Chondrocyte (in vitro differentiated cells): Measurements from ENCODE around the gene KRT20. TPM values are rescaled to one million over a fixed set of nuclear protein-coding genes. Genes with fewer than 3 reads are reported as not detected.
"Not testable (repeated sequence)": the region's sequence is repeated elsewhere in the genome, so short reads cannot be mapped to it uniquely, and the experiment has no call there.

Experiments
- DNase-seq: peaks from one replicate; pipeline ENCODE4 v3.0.0; 2021; ENCODE audit warnings: mixed read lengths, low spot score
- H3K27ac Mint-ChIP-seq: one replicate; pipeline ENCODE4 v1.8.0; 2021; ENCODE audit warnings: mild to moderate bottlenecking, moderate library complexity, mixed read lengths; ENCODE audit not compliant: unreplicated experiment
- H3K27me3 Mint-ChIP-seq: 2 replicates; pipeline ENCODE4 v1.8.0; 2021; ENCODE audit warnings: low read depth, mixed read lengths
- H3K36me3 Mint-ChIP-seq: 2 replicates; pipeline ENCODE4 v1.8.0; 2021; ENCODE audit warnings: low read depth, mixed read lengths
- H3K4me1 Mint-ChIP-seq: 2 replicates; pipeline ENCODE4 v1.8.0; 2021; ENCODE audit warnings: low read depth, mild to moderate bottlenecking, mixed read lengths
- H3K4me3 Mint-ChIP-seq: one replicate; pipeline ENCODE4 v1.8.0; 2021; ENCODE audit warnings: mild to moderate bottlenecking, moderate library complexity, mixed read lengths; ENCODE audit not compliant: unreplicated experiment
- H3K9me3 Mint-ChIP-seq: 2 replicates; pipeline ENCODE4 v1.8.0; 2021; ENCODE audit warnings: low read depth, mixed read lengths
- CTCF ChIP-seq: fragments of 200-600 bp; sonication (generic); IDR thresholded peaks from 2 replicates; pipeline ENCODE4 v1.5.0; 2021; ENCODE audit warnings: antibody characterized with exemption, mild to moderate bottlenecking, moderate library complexity
- total RNA-seq: library from RNA; stranded (reverse); gene quantifications from 3 replicates; pipeline ENCODE4 v1.2.1, GENCODE V29; 2021

The KRT20 gene
- total RNA-seq, 1 donor from 2014 or later: not detected

GRCh38 chr17:40864661-40865390 is 20.2 kb downstream of the KRT20 start:
- peaks cover 2% of the 10 kb centered on the region for H3K36me3 Mint-ChIP-seq
- peaks cover 9% of the 10 kb centered on the region for H3K27me3 Mint-ChIP-seq
- no peak overlapping the region for H3K27ac Mint-ChIP-seq
- TF ChIP-seq CTCF: no peak
- DNase-seq: no peak
- H3K9me3 Mint-ChIP-seq: no peaks in the 10 kb centered on the region
- no peaks in the 10 kb centered on the region for H3K4me1 Mint-ChIP-seq
- no peak overlapping the region for H3K4me3 Mint-ChIP-seq

- Mint-ChIP-seq H3K4me1 (no peaks in the 10 kb centered on the region), H3K4me3 (no peak overlapping the region), H3K36me3 (peaks cover 2% of the 10 kb centered on the region), H3K9me3 (no peaks in the 10 kb centered on the region), H3K27me3 (peaks cover 6% of the 10 kb centered on the region), H3K27ac (no peak overlapping the region)
- TF ChIP-seq CTCF: peak; percentile 63
- DNase-seq: no peak
Measured at GRCh38 chr17:40862985-40863733, 21.9 kb downstream of the KRT20 start.

GRCh38 chr17:40859536-40859935 is 25.5 kb downstream of the KRT20 start:
- no peak overlapping the region for H3K27ac Mint-ChIP-seq
- no peak for TF ChIP-seq CTCF
- H3K36me3 Mint-ChIP-seq: peaks cover 2% of the 10 kb centered on the region
- H3K4me3 Mint-ChIP-seq: no peak overlapping the region
- no peak for DNase-seq
- H3K27me3 Mint-ChIP-seq: no peaks in the 10 kb centered on the region
- H3K9me3 Mint-ChIP-seq: no peaks in the 10 kb centered on the region
- peaks cover 3% of the 10 kb centered on the region for H3K4me1 Mint-ChIP-seq

DNA sequence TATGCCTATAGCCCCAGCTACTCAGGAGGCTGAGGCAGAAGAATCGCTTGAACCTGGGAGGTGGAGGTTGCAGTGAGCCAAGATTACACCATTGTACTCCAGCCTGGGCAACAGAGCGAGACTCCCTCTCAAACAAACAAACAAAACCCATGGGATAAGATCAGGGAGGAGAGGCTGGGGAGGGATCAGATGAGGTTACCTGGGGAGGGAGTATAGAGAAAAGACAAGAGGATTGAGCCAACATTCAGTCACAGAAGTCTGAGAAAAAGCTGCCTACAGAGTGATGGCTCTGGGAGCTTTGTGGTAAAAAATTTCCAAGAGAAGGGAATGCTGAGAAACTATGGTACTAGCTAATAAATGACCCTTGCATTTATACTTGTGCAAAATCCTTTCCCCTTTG is 26.4 kb downstream of the KRT20 start:
- not testable (repeated sequence) for H3K9me3 Mint-ChIP-seq, H3K27ac Mint-ChIP-seq, H3K4me1 Mint-ChIP-seq, H3K27me3 Mint-ChIP-seq, H3K36me3 Mint-ChIP-seq, DNase-seq, H3K4me3 Mint-ChIP-seq

DNA sequence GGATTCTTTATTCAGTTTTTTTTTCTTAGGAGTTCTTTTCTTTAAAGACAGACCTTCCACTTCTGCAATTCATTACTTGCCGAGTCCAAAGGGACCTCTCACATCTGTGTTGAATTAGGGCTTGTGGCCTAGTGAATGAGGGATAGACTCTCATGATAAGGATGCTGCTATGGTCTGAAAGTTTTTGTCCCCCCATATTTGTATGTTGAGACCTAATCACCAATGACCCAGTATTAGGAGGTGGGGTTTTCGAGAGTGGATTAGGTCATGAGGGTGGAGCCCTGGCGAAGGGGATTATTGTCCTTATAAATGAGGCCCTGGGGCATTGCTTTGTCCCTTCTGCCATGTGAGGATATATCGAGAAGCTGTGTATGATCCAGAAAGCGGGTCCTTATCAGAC is 27.5 kb downstream of the KRT20 start:
- Mint-ChIP-seq H3K27me3 (no peaks in the 10 kb centered on the region), H3K9me3 (no peaks in the 10 kb centered on the region), H3K4me3 (no peak overlapping the region), H3K4me1 (peaks cover 11% of the 10 kb centered on the region), H3K27ac (no peak overlapping the region), H3K36me3 (peaks cover 2% of the 10 kb centered on the region)
- no peak for TF ChIP-seq CTCF
- DNase-seq: no peak
